ENCODE measurements around the gene XDH. TPM values are rescaled to one million over a fixed set of nuclear protein-coding genes. Genes with fewer than 3 reads are reported as not detected.

The XDH gene
- total RNA-seq, 1 donor from 2014 or later: 0.49 TPM

DNA sequence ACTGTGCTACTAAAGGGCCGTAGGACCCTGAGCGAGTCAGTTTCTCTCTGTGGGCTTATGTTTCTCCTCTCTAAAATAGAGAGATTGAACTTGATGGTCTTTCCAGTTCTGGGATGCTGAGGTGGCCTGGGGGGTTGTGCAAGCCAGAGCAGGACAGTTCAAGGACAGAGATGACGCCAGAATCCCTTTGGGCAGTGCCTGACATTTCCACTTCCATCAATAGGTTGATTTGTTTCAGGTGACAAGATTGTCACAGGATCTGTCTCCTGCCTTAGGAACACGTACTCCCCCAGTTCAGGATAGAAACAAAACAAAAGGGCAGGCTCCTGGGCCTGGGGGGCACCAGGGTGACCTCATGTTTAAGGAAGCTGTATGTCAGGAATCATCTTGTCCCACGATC lies 82.0 kb downstream of the XDH start:
- Histone ChIP-seq H3K36me3 (no peaks in the 10 kb centered on the region), H3K27ac (no peak overlapping the region), H3K4me1 (no peaks in the 10 kb centered on the region), H3K4me3 (no peak overlapping the region), H3K27me3 (no peaks in the 10 kb centered on the region), H3K9me3 (no peaks in the 10 kb centered on the region)
- intact Hi-C loops (cut with DNase I): no loop called here
- DNase-seq (ENCODE audit: extremely low spot score in 2 of 2): no peak
- no peak for TF ChIP-seq CTCF (IDR thresholded peaks at IDR 0.05)

GRCh38 chr2:31331156-31331555 lies 83.4 kb downstream of the XDH start:
- no peak overlapping the region for H3K27ac ChIP-seq
- H3K36me3 ChIP-seq: no peaks in the 10 kb centered on the region
- H3K4me1 ChIP-seq: no peaks in the 10 kb centered on the region
- intact Hi-C loops (cut with DNase I): no loop called here
- H3K4me3 ChIP-seq: no peak overlapping the region
- DNase-seq (ENCODE audit: extremely low spot score in 2 of 2): no peak
- TF ChIP-seq CTCF (IDR thresholded peaks at IDR 0.05) (no peak), POLR2AphosphoS5 (IDR thresholded peaks at IDR 0.05; ENCODE audit: insufficient read depth in 1 of 2, low read depth in 1 of 2) (no peak), POLR2A (IDR thresholded peaks at IDR 0.05) (no peak)
- H3K9me3 ChIP-seq: no peaks in the 10 kb centered on the region
- H3K27me3 ChIP-seq: no peaks in the 10 kb centered on the region

- no peaks in the 10 kb centered on the region for H3K27me3 ChIP-seq
- TF ChIP-seq CTCF (IDR thresholded peaks at IDR 0.05) (no peak), POLR2AphosphoS5 (IDR thresholded peaks at IDR 0.05; ENCODE audit: insufficient read depth in 1 of 2, low read depth in 1 of 2) (no peak), POLR2A (IDR thresholded peaks at IDR 0.05) (no peak)
- H3K4me1 ChIP-seq: no peaks in the 10 kb centered on the region
- no peaks in the 10 kb centered on the region for H3K36me3 ChIP-seq
- peak in 1 of 2 donors; percentile 46 for DNase-seq (ENCODE audit: extremely low spot score in 2 of 2)
- H3K4me3 ChIP-seq: no peak overlapping the region
- intact Hi-C loops (cut with DNase I): loop anchor here (10.0 kb wide), 1 partner anchor 614 kb away; no protein-coding TSS in a partner anchor
- H3K27ac ChIP-seq: no peak overlapping the region
- no peaks in the 10 kb centered on the region for H3K9me3 ChIP-seq
Observed at GRCh38 chr2:31329081-31329625, 85.4 kb downstream of the XDH start.

DNA sequence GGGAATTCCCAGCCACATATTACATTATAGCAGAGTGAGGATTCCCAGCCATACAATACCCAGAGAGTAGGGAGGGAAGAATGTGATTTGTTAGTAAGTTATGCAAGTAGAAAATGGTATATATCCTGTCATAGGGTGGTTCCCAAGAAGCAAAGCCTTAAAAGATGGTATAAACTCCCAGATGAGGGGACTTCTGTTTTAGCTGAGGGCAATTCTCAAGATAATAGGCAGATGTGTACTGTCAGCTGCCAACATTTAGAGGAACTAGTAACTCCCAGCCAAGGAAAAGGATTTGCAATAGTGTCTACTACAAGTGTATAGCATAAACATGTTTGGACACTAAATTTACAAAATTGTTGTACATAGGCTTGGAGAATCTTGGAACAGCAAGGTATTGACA lies 86.5 kb downstream of the XDH start:
- intact Hi-C loops (cut with DNase I): loop anchor here (10.0 kb wide), 1 partner anchor 613 kb away; no protein-coding TSS in a partner anchor
- H3K27me3 ChIP-seq: no peaks in the 10 kb centered on the region
- no peak overlapping the region for H3K27ac ChIP-seq
- no peak overlapping the region for H3K4me3 ChIP-seq
- DNase-seq (ENCODE audit: extremely low spot score in 2 of 2): no peak
- H3K36me3 ChIP-seq: no peaks in the 10 kb centered on the region
- no peak for TF ChIP-seq POLR2A (IDR thresholded peaks at IDR 0.05)
- TF ChIP-seq CTCF (IDR thresholded peaks at IDR 0.05): no peak
- no peaks in the 10 kb centered on the region for H3K9me3 ChIP-seq
- no peaks in the 10 kb centered on the region for H3K4me1 ChIP-seq

DNA sequence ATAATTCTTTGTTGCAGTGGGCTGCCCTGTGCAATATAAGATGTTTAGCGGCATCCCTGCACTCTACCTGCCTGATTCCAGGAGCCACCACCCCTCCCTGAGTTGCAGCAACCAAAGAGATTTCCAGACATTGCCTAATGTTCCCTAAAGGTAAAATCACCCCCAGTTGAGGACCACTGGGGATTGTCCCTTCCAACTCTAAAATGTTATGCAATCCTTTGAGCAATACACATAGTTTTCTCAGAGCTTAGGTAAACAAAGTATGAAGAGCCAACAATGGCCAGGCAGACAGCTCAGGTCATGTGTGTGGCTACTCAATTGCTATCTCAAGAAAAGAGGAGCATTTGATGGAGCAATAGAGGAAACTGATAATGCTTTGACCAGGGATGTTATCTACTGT lies 87.0 kb downstream of the XDH start:
- H3K36me3 ChIP-seq: no peaks in the 10 kb centered on the region

More for the DNA sequence above, 87.0 kb downstream of the XDH start:
- no peaks in the 10 kb centered on the region for H3K27me3 ChIP-seq
- intact Hi-C loops (cut with DNase I): loop anchor here (10.0 kb wide), 1 partner anchor 613 kb away; no protein-coding TSS in a partner anchor
- H3K27ac ChIP-seq: no peak overlapping the region
- TF ChIP-seq CTCF (IDR thresholded peaks at IDR 0.05) (no peak), POLR2AphosphoS5 (IDR thresholded peaks at IDR 0.05; ENCODE audit: insufficient read depth in 1 of 2, low read depth in 1 of 2) (no peak), POLR2A (IDR thresholded peaks at IDR 0.05) (no peak)
- H3K4me3 ChIP-seq: no peak overlapping the region
- peak in 1 of 2 donors; percentile 77 for DNase-seq (ENCODE audit: extremely low spot score in 2 of 2)
- H3K4me1 ChIP-seq: no peaks in the 10 kb centered on the region
- H3K9me3 ChIP-seq: no peaks in the 10 kb centered on the region
